Activated naive CD8-positive, alpha-beta T cell treated with anti-CD3 and anti-CD28 coated beads, Interleukin-2, amount 10 ng/mL, durations not matched to agents 7 days and 5 days (primary cell): ENCODE results near the gene SAFB. TPM values are rescaled to one million over a fixed set of nuclear protein-coding genes. Genes with fewer than 3 reads are reported as not detected.

Experiments
- ATAC-seq: fragments of 150-1000 bp; cut with Tn5 transposase; one replicate; pipeline ENCODE4 v1.10.0; 2021; ENCODE audit warnings: low read depth, moderate library complexity
- POLR2A ChIA-PET: fragments of 350-600 bp; sonication (Branson Sonifier 250); formaldehyde crosslinking; loops from one replicate; lab custom pipeline; 2021; ENCODE audit warnings: antibody characterized with exemption; lab: Charles Lee
- DNase-seq: peaks from one replicate; pipeline ENCODE4 v3.0.0; 2021
- H3K27ac Mint-ChIP-seq: one replicate; pipeline ENCODE4 v1.8.0; 2022; ENCODE audit warnings: mild to moderate bottlenecking, mixed read lengths
- H3K27me3 Mint-ChIP-seq: one replicate; pipeline ENCODE4 v1.8.0; 2022; ENCODE audit warnings: mild to moderate bottlenecking, moderate library complexity, mixed read lengths
- H3K36me3 Mint-ChIP-seq: one replicate; pipeline ENCODE4 v1.8.0; 2021; ENCODE audit warnings: mild to moderate bottlenecking, mixed read lengths
- H3K4me1 Mint-ChIP-seq: one replicate; pipeline ENCODE4 v1.8.0; 2021; ENCODE audit warnings: mixed read lengths
- H3K4me3 Mint-ChIP-seq: one replicate; pipeline ENCODE4 v1.8.0; 2022; ENCODE audit warnings: mild to moderate bottlenecking, moderate library complexity, mixed read lengths
- H3K9me3 Mint-ChIP-seq: one replicate; pipeline ENCODE4 v1.8.0; 2021; ENCODE audit warnings: mixed read lengths
- total RNA-seq, 2 experiments: library from RNA; stranded (reverse); gene quantifications; one replicate each; pipeline ENCODE4 v1.2.3, GENCODE V29; 2021

Gene SAFB
- total RNA-seq, 2 experiments from 2014 or later, result 144 to 147 TPM

GRCh38 chr19:5588906-5589676 lies 33.8 kb upstream of the SAFB start:
- Mint-ChIP-seq H3K4me3 (no peak overlapping the region), H3K36me3 (peaks cover 13% of the 10 kb centered on the region), H3K27ac (no peak overlapping the region), H3K27me3 (no peaks in the 10 kb centered on the region), H3K9me3 (no peaks in the 10 kb centered on the region), H3K4me1 (peaks cover 2% of the 10 kb centered on the region)
- POLR2A ChIA-PET, result no interaction called here
- no peak for ATAC-seq
- DNase-seq, result no peak

GRCh38 chr19:5590151-5590864 lies 32.6 kb upstream of the SAFB start:
- no peak overlapping the region for H3K4me3 Mint-ChIP-seq
- POLR2A ChIA-PET, result no interaction called here
- H3K4me1 Mint-ChIP-seq, result peaks cover 2% of the 10 kb centered on the region
- no peaks in the 10 kb centered on the region for H3K27me3 Mint-ChIP-seq
- ATAC-seq, result no peak
- H3K9me3 Mint-ChIP-seq, result no peaks in the 10 kb centered on the region
- no peak overlapping the region for H3K27ac Mint-ChIP-seq
- no peak for DNase-seq
- H3K36me3 Mint-ChIP-seq, result peaks cover 16% of the 10 kb centered on the region

DNA sequence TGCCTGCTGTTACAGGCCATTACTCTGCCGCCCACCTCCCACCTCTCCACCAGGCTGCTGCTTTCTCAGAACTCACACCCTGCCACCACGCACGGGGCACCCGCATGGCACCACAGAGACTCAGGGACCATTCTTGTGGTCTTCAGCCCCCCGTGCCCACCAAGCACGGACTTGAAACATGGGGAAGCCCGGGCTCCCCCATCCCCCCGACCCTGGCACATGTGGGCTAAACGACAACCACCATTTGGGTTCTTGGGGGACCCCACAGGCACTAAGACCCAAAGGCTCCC lies 32.1 kb upstream of the SAFB start:
- Mint-ChIP-seq H3K27ac (no peak overlapping the region), H3K4me1 (peaks cover 2% of the 10 kb centered on the region), H3K4me3 (no peak overlapping the region), H3K9me3 (no peaks in the 10 kb centered on the region), H3K27me3 (no peaks in the 10 kb centered on the region), H3K36me3 (peaks cover 18% of the 10 kb centered on the region)
- no peak for ATAC-seq
- no peak for DNase-seq
- POLR2A ChIA-PET, result no interaction called here

- Mint-ChIP-seq H3K27ac (no peak overlapping the region), H3K4me3 (no peak overlapping the region), H3K4me1 (peaks cover 2% of the 10 kb centered on the region), H3K27me3 (no peaks in the 10 kb centered on the region), H3K9me3 (no peaks in the 10 kb centered on the region), H3K36me3 (peaks cover 18% of the 10 kb centered on the region)
- no peak for DNase-seq
- POLR2A ChIA-PET, result no interaction called here
- ATAC-seq, result no peak
These were observed 31.4 kb upstream of the SAFB start for GRCh38 chr19:5591476-5591875.

DNA sequence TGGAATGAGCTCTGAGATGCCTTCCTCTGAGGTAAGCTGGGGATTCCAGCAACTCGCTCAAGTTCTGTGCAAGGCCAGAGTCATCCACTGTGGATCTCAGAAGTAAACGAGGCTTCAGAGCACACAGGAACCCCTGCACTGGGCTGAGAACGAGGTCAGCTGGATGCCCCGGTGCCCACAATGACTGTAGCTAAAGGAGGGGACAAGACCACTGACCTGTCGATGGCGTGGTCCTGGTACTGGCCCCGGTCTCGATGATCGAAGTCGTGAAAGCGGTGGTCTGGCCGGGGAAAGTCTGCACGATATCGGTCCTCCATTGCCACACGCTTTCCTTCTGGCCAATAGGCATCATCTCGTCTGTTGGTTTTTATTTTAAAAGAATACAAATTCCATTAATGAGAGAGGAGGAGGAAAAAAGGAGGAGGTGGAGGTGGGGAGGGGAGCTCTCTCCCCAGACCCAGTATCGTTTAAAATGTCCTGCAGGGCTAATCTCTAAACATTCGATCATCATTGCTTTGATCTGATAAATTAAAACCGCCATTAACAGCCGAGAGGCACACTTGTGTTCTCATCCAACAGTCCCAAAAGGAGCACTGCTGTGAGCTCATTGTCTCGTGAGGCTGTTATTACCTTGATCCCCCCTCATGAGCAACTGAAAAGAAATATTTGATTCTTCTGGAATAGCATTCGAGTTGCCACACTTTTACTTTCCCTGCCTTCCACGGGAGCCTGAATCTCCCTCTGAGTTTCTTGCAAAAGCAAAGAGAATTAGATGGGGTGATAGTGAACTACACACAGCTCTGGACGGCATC lies 30.1 kb upstream of the SAFB start:
- Mint-ChIP-seq H3K4me3 (no peak overlapping the region), H3K27me3 (no peaks in the 10 kb centered on the region), H3K27ac (no peak overlapping the region), H3K36me3 (peaks cover 21% of the 10 kb centered on the region), H3K4me1 (no peaks in the 10 kb centered on the region), H3K9me3 (no peaks in the 10 kb centered on the region)
- POLR2A ChIA-PET, result interaction anchor here (0.6 kb wide), 1 partner anchor 94 kb away, joined by 3 read pairs; no protein-coding TSS in a partner anchor
- ATAC-seq (no peak), DNase-seq (no peak)

DNA sequence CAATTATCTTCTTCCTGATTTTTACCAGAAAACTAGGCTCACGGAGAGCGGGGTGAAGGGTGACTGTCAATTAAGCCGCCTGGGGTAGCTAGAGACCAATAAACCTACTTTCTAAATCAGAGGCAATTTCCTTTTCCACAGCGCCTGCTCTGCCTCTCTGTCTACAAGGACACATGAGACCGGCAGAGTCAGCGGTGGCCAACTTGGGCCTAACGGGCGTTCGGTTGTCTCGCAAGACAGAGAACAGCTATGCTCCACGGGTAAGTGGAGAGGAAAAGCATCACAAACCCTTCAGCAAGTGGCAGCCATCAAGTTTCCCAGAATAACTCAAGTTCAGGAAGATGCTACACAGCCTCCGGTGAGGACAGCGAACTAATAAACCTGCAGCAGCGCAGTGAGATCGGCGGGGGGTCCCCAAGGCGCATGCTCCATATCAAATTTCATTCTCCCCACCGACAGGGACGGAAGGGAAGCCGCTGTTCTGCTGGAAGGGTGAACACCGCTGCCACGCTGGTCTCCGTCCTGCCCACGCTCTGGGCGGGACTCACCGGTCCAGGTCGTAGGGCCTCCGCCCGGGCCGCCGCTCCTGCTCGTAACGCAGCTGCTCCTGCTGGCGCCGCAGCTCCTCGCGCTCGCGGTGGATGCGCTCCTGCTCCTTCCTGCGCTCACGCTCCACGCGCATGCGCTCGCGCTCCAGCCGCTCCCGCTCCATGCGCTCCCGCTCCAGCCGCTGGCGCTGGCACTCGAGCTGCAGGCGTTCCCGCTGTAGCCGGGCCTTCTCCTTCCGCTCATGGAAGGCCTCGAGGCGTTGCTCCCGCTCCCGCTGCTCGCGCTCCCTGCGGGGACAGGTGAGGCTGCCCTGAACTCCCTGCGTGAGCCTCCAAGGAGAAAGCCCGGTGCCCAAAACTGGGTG lies 29.3 kb upstream of the SAFB start:
- POLR2A ChIA-PET, result no interaction called here
- H3K36me3 Mint-ChIP-seq, result peaks cover 18% of the 10 kb centered on the region
- H3K9me3 Mint-ChIP-seq, result no peaks in the 10 kb centered on the region
- H3K27me3 Mint-ChIP-seq, result no peaks in the 10 kb centered on the region
- H3K4me1 Mint-ChIP-seq, result no peaks in the 10 kb centered on the region
- no peak overlapping the region for H3K27ac Mint-ChIP-seq
- ATAC-seq, result no peak
- no peak overlapping the region for H3K4me3 Mint-ChIP-seq
- DNase-seq, result no peak

DNA sequence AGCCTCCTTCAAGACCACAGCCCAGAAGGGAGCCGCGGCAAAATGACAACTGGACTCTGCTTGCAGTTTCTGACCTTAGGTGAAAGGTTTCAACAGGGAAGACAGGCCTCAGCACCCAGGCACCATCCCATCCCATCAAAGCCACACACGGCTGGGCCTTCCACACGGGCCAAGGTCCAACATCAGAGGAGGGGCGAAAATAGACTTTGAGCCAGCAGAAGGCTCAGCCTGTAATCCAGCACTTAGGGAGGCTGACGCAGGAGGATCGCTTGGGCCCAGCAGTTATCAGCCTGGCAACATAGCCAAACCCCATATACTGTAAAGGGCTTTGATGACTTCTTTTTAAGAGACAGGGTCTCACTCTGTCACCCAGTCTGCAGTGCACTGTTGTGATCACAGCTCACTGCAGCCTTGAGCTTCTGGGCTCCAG lies 28.3 kb upstream of the SAFB start:
- Mint-ChIP-seq H3K36me3 (peaks cover 20% of the 10 kb centered on the region), H3K4me3 (no peak overlapping the region), H3K4me1 (no peaks in the 10 kb centered on the region), H3K27ac (no peak overlapping the region), H3K27me3 (no peaks in the 10 kb centered on the region), H3K9me3 (no peaks in the 10 kb centered on the region)
- ATAC-seq, result no peak
- POLR2A ChIA-PET, result no interaction called here
- no peak for DNase-seq

DNA sequence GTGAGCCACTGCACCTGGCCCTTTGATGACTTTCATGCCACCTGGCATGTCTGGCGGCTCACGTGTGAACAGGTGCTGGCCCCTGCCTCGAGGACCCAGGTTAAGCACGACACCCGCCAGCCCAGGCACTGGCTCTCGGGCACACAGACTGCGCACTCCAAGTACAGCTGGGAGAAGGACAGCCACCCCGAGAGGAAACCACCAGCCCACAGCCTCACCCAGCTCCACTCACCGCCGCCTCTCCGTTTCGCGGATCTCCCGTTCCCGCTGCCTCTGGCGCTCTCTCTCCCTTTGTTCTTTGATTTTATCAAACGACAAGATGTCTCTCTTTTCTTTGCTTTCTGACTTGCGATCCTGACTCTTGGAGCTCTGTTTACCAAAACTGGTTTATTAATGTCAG lies 27.8 kb upstream of the SAFB start:
- ATAC-seq (no peak), DNase-seq (no peak)
- Mint-ChIP-seq H3K27ac (no peak overlapping the region), H3K27me3 (no peaks in the 10 kb centered on the region), H3K9me3 (no peaks in the 10 kb centered on the region), H3K4me3 (no peak overlapping the region), H3K4me1 (no peaks in the 10 kb centered on the region), H3K36me3 (peaks cover 22% of the 10 kb centered on the region)
- POLR2A ChIA-PET, result no interaction called here

- no peaks in the 10 kb centered on the region for H3K4me1 Mint-ChIP-seq
- H3K9me3 Mint-ChIP-seq, result no peaks in the 10 kb centered on the region
- H3K4me3 Mint-ChIP-seq, result no peak overlapping the region
- DNase-seq (no peak), ATAC-seq (no peak)
- POLR2A ChIA-PET, result no interaction called here
- no peak overlapping the region for H3K27ac Mint-ChIP-seq
- no peaks in the 10 kb centered on the region for H3K27me3 Mint-ChIP-seq
- peaks cover 23% of the 10 kb centered on the region for H3K36me3 Mint-ChIP-seq
These were observed 27.1 kb upstream of the SAFB start for GRCh38 chr19:5595745-5596144.

DNA sequence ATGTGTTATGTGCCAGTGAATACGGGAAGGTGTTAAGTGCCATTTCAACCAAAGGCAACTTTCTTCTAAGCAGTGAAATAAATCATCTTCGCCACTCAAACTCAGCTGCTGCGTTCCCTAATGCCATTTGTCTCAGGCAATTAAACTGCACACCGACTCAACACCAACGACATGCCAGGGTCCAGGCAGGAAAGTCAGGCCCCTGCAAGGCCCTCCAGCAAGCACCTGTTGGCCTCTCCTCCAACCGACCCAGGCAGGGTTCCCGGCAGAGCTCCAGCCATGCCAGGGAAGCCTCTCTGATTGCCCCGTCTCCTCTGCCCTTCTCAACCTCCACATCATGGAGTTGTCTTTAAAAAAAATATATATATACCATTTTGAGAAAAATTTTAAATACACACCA lies 22.1 kb upstream of the SAFB start:
- no peaks in the 10 kb centered on the region for H3K27me3 Mint-ChIP-seq
- no peak overlapping the region for H3K4me3 Mint-ChIP-seq
- peaks cover 30% of the 10 kb centered on the region for H3K36me3 Mint-ChIP-seq
- DNase-seq (no peak), ATAC-seq (no peak)
- H3K9me3 Mint-ChIP-seq, result no peaks in the 10 kb centered on the region
- H3K27ac Mint-ChIP-seq, result no peak overlapping the region
- peaks cover 1% of the 10 kb centered on the region for H3K4me1 Mint-ChIP-seq
- POLR2A ChIA-PET, result no interaction called here

- Mint-ChIP-seq H3K4me1 (peaks cover 8% of the 10 kb centered on the region), H3K9me3 (no peaks in the 10 kb centered on the region), H3K27me3 (no peaks in the 10 kb centered on the region), H3K36me3 (peaks cover 36% of the 10 kb centered on the region), H3K4me3 (no peak overlapping the region), H3K27ac (no peak overlapping the region)
- no peak for ATAC-seq
- POLR2A ChIA-PET, result no interaction called here
- no peak for DNase-seq
These were observed 19.3 kb upstream of the SAFB start for GRCh38 chr19:5603626-5604025.

- ATAC-seq, result no peak
- H3K9me3 Mint-ChIP-seq, result no peaks in the 10 kb centered on the region
- H3K27ac Mint-ChIP-seq, result peak overlapping the region; percentile 25
These were observed 17.5 kb upstream of the SAFB start for GRCh38 chr19:5605362-5605761.

More at GRCh38 chr19:5605362-5605761, 17.5 kb upstream of the SAFB start:
- Mint-ChIP-seq H3K4me3 (no peak overlapping the region), H3K4me1 (peaks cover 8% of the 10 kb centered on the region), H3K27me3 (no peaks in the 10 kb centered on the region), H3K36me3 (peaks cover 36% of the 10 kb centered on the region)
- DNase-seq, result no peak
- POLR2A ChIA-PET, result no interaction called here
